KMS-11 (cell line): Measurements from ENCODE around the gene SEC11C.
A peak's percentile ranks its signal among the peaks of the same experiment; 100 is the strongest.

Experiments
- H2AFZ ChIP-seq: fragments of 200-600 bp; sonication (generic); 2 replicates; pipeline ENCODE4 v1.6.1; 2016; ENCODE audit warnings: antibody characterized with exemption, mixed run types, low read depth
- H3K27ac ChIP-seq: fragments of 200-600 bp; sonication (generic); 2 replicates; pipeline ENCODE4 v1.6.1; 2016; ENCODE audit warnings: mild to moderate bottlenecking, mixed run types
- H3K27me3 ChIP-seq: fragments of 200-600 bp; sonication (generic); 2 replicates; pipeline ENCODE4 v1.6.1; 2017; ENCODE audit warnings: mild to moderate bottlenecking, low read depth, mixed run types, moderate library complexity; ENCODE audit not compliant: insufficient read depth
- H3K36me3 ChIP-seq: fragments of 200-600 bp; sonication (generic); 2 replicates; pipeline ENCODE4 v1.6.1; 2017; ENCODE audit warnings: mild to moderate bottlenecking, mixed run types; ENCODE audit not compliant: insufficient read depth
- H3K4me1 ChIP-seq: fragments of 200-600 bp; sonication (generic); 2 replicates; pipeline ENCODE4 v1.6.1; 2016; ENCODE audit warnings: mild to moderate bottlenecking, low read depth, mixed run types; ENCODE audit not compliant: poor library complexity, severe bottlenecking
- H3K4me2 ChIP-seq: fragments of 200-600 bp; sonication (generic); 2 replicates; pipeline ENCODE4 v1.7.0; 2016; ENCODE audit warnings: mild to moderate bottlenecking, mixed run types
- H3K4me3 ChIP-seq: fragments of 200-600 bp; sonication (generic); IDR thresholded peaks from 2 replicates; pipeline ENCODE4 v1.6.1; 2017; ENCODE audit warnings: low read depth, low read length, mixed read lengths; ENCODE audit not compliant: insufficient read depth
- H3K79me2 ChIP-seq: fragments of 200-600 bp; sonication (generic); 2 replicates; pipeline ENCODE4 v1.6.1; 2016; ENCODE audit warnings: low read depth, mixed run types; ENCODE audit not compliant: insufficient read depth
- H3K9ac ChIP-seq: fragments of 200-600 bp; sonication (generic); 2 replicates; pipeline ENCODE4 v1.6.1; 2016; ENCODE audit warnings: mild to moderate bottlenecking, mixed run types
- H4K20me1 ChIP-seq: fragments of 200-600 bp; sonication (generic); 2 replicates; pipeline ENCODE4 v1.6.1; 2016; ENCODE audit warnings: mild to moderate bottlenecking, mixed run types; ENCODE audit not compliant: insufficient read depth
- TF ChIP-seq, protein P1 (sequence below): fragments of 200-600 bp; sonication (generic); conservative IDR thresholded peaks from 2 replicates; pipeline ENCODE4 v1.6.1; 2017; ENCODE audit warnings: low read depth, mild to moderate bottlenecking, antibody characterized with exemption, low read length, moderate library complexity, mixed read lengths

The SEC11C gene

DNA sequence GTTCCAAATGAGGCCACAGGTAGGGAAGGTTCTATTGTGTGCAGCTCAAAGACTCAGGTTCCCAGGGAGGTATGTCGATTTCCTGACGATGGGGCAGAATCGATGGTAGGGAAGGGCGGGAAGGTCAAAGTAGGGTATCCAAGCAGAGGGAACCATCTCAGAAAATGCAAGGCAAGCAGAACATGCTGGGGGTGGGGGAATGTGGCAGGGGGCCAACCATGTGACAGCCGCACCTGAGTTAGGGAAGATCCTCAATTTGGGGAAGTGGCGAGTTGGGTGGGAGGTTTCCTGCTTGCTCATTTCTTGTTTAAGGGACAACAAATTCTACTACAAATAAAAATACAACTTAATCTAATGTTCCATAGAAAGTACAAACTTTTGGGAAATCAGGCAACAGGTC lies 58.5 kb downstream of the SEC11C start:
- no peaks in the 10 kb centered on the region for H3K4me1 ChIP-seq
- no peak overlapping the region for H3K27ac ChIP-seq
- TF ChIP-seq, protein P1, sequence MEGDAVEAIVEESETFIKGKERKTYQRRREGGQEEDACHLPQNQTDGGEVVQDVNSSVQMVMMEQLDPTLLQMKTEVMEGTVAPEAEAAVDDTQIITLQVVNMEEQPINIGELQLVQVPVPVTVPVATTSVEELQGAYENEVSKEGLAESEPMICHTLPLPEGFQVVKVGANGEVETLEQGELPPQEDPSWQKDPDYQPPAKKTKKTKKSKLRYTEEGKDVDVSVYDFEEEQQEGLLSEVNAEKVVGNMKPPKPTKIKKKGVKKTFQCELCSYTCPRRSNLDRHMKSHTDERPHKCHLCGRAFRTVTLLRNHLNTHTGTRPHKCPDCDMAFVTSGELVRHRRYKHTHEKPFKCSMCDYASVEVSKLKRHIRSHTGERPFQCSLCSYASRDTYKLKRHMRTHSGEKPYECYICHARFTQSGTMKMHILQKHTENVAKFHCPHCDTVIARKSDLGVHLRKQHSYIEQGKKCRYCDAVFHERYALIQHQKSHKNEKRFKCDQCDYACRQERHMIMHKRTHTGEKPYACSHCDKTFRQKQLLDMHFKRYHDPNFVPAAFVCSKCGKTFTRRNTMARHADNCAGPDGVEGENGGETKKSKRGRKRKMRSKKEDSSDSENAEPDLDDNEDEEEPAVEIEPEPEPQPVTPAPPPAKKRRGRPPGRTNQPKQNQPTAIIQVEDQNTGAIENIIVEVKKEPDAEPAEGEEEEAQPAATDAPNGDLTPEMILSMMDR, result no peak
- no peaks in the 10 kb centered on the region for H3K27me3 ChIP-seq
- H3K79me2 ChIP-seq, result no peaks in the 10 kb centered on the region
- no peak overlapping the region for H3K9ac ChIP-seq
- H3K4me3 ChIP-seq, result no peak overlapping the region
- H2AFZ ChIP-seq, result no peak overlapping the region
- no peaks in the 10 kb centered on the region for H4K20me1 ChIP-seq
- no peaks in the 10 kb centered on the region for H3K36me3 ChIP-seq
- H3K4me2 ChIP-seq, result no peak overlapping the region

DNA sequence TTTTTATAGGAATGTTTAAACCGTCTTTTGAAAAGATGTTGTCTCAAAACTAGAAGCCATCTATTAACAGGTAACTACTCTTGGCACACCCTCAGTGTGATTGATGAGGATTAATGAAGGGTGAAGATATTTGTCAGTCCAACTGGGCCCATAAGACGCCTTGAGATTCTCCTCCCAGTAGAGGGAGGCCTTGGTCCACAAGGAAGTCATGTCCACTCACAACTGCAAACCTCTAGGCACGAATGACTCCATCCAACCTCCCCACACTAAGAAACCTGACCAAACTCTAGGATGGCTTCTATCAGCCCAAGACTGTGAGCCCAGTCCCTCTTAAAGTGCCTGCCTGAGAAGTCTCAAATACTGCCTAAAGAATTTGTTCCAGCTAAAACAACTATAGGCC lies 61.1 kb downstream of the SEC11C start:
- H4K20me1 ChIP-seq, result no peaks in the 10 kb centered on the region
- H3K27me3 ChIP-seq, result no peaks in the 10 kb centered on the region
- no peak overlapping the region for H2AFZ ChIP-seq
- no peaks in the 10 kb centered on the region for H3K79me2 ChIP-seq
- TF ChIP-seq, protein P1, result 0 out of 2 replicates have a peak, but pooled peaks have one; percentile 22
- H3K27ac ChIP-seq, result no peak overlapping the region
- H3K36me3 ChIP-seq, result no peaks in the 10 kb centered on the region
- no peak overlapping the region for H3K4me2 ChIP-seq
- no peak overlapping the region for H3K9ac ChIP-seq
- H3K4me1 ChIP-seq, result no peaks in the 10 kb centered on the region
- no peak overlapping the region for H3K4me3 ChIP-seq

DNA sequence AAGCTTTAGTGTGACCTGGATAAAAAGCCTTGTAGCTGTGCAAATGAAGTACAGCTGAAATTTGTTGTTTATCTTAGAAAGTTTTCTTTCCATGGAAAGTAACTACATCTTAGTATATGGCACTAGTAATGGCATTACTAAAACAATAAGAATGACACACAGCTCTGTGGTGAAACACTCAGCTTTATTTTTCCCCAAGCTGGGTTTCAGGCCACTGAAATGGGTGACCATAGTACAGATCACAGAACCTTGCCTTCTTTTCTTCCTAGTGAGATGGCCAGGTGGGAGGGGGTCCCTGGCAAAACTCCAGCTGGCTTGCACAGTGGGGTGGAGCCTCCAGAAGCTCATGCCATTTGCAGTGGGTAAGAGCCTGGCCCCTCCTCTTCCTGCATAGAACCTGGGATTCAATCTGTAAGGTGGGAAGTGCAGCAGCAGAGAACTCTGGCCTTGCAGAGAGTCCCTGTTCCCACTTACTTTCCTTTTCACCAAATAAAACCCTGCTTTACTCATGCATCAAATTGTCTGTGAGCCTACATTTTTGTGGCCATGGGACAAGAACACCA lies 62.7 kb downstream of the SEC11C start:
- H3K36me3 ChIP-seq, result no peaks in the 10 kb centered on the region
- H3K9ac ChIP-seq, result no peak overlapping the region
- H2AFZ ChIP-seq, result no peak overlapping the region

DNA sequence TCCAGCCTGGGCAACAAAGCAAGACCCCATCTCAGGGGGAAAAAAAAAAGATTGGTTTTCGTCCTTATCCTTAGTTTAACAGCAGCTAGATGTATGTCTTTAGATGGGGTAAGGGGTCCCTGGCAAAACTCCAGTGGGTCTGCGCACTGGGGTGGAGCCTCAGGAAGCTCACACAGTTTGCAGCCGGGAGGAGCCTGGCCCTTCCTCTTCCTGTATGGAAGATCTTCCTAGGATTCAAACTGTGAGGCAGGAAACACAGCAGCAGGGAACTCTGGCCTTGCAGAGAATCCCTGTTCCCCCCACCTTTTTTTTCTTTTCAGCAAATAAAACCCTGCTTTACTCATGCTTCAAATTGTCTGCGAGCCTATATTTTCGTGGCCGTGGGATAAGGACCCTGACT lies 67.8 kb downstream of the SEC11C start:
- H3K4me1 ChIP-seq, result no peaks in the 10 kb centered on the region
- TF ChIP-seq, protein P1, result no peak
- H3K79me2 ChIP-seq, result no peaks in the 10 kb centered on the region
- H2AFZ ChIP-seq, result no peak overlapping the region
- H3K4me3 ChIP-seq, result no peak overlapping the region
- H3K27me3 ChIP-seq, result no peaks in the 10 kb centered on the region
- no peaks in the 10 kb centered on the region for H3K36me3 ChIP-seq
- no peak overlapping the region for H3K27ac ChIP-seq
- no peak overlapping the region for H3K4me2 ChIP-seq
- H3K9ac ChIP-seq, result no peak overlapping the region
- H4K20me1 ChIP-seq, result no peaks in the 10 kb centered on the region

More for the DNA sequence above, 62.7 kb downstream of the SEC11C start:
- TF ChIP-seq, protein P1, result no peak
- Histone ChIP-seq H3K4me2 (no peak overlapping the region), H3K27me3 (no peaks in the 10 kb centered on the region), H3K4me1 (no peaks in the 10 kb centered on the region), H3K79me2 (no peaks in the 10 kb centered on the region), H3K27ac (no peak overlapping the region), H4K20me1 (no peaks in the 10 kb centered on the region), H3K4me3 (no peak overlapping the region)
